Activated naive CD8-positive, alpha-beta T cell treated with anti-CD3 and anti-CD28 coated beads, Interleukin-2, amount 10 ng/mL, durations not matched to agents 7 days and 5 days (primary cell): Measurements from ENCODE around the gene E2F1. TPM values are rescaled to one million over a fixed set of nuclear protein-coding genes. Genes with fewer than 3 reads are reported as not detected.

Source experiments
- ATAC-seq: fragments of 150-1000 bp; cut with Tn5 transposase; one replicate; pipeline ENCODE4 v1.10.0; 2021; ENCODE audit warnings: low read depth, moderate library complexity
- POLR2A ChIA-PET: fragments of 350-600 bp; sonication (Branson Sonifier 250); formaldehyde crosslinking; loops from one replicate; lab custom pipeline; 2021; ENCODE audit warnings: antibody characterized with exemption; lab: Charles Lee
- DNase-seq: peaks from one replicate; pipeline ENCODE4 v3.0.0; 2021
- H3K27ac Mint-ChIP-seq: one replicate; pipeline ENCODE4 v1.8.0; 2022; ENCODE audit warnings: mild to moderate bottlenecking, mixed read lengths
- H3K27me3 Mint-ChIP-seq: one replicate; pipeline ENCODE4 v1.8.0; 2022; ENCODE audit warnings: mild to moderate bottlenecking, moderate library complexity, mixed read lengths
- H3K36me3 Mint-ChIP-seq: one replicate; pipeline ENCODE4 v1.8.0; 2021; ENCODE audit warnings: mild to moderate bottlenecking, mixed read lengths
- H3K4me1 Mint-ChIP-seq: one replicate; pipeline ENCODE4 v1.8.0; 2021; ENCODE audit warnings: mixed read lengths
- H3K4me3 Mint-ChIP-seq: one replicate; pipeline ENCODE4 v1.8.0; 2022; ENCODE audit warnings: mild to moderate bottlenecking, moderate library complexity, mixed read lengths
- H3K9me3 Mint-ChIP-seq: one replicate; pipeline ENCODE4 v1.8.0; 2021; ENCODE audit warnings: mixed read lengths
- total RNA-seq, 2 experiments: library from RNA; stranded (reverse); gene quantifications; one replicate each; pipeline ENCODE4 v1.2.3, GENCODE V29; 2021

Gene E2F1
- total RNA-seq, 2 experiments from 2014 or later: 62.5 to 68.4 TPM

DNA sequence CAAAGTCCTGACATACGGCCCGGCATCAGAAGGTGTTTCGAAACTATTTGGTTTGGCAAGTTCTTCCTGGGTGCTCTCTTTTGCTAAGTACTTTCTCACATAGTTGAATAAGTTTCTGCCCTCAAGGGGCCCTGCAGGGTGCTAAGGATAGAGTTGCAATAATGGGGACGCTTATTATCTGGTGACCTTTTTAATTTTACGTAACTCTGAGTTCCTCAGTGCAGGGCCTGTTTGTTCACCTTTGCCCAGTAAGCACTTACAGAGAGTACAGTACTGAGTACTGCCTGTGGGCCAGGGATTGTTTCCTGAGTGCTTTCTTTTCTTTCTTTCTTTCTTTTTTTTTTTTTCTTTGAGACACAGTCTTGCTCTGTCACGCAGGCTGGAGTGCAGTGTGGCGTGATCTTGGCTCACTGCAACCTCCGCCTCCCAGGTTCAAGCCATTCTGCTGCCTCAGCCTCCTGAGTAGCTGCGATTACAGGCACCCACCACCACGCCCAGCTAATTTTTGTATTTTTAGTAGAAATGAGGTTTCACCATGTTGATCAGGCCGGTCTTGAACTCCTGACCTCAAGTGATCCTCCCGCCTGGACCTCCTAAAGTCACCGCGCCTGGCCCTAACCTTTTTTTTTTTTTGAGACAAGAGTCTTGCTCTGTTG is 38.4 kb upstream of the E2F1 start:
- Mint-ChIP-seq H3K27me3 (no peaks in the 10 kb centered on the region), H3K27ac (no peak overlapping the region), H3K9me3 (no peaks in the 10 kb centered on the region), H3K36me3 (no peaks in the 10 kb centered on the region), H3K4me3 (no peak overlapping the region), H3K4me1 (peaks cover 6% of the 10 kb centered on the region)
- DNase-seq: no peak
- POLR2A ChIA-PET: no interaction called here
- no peak for ATAC-seq

DNA sequence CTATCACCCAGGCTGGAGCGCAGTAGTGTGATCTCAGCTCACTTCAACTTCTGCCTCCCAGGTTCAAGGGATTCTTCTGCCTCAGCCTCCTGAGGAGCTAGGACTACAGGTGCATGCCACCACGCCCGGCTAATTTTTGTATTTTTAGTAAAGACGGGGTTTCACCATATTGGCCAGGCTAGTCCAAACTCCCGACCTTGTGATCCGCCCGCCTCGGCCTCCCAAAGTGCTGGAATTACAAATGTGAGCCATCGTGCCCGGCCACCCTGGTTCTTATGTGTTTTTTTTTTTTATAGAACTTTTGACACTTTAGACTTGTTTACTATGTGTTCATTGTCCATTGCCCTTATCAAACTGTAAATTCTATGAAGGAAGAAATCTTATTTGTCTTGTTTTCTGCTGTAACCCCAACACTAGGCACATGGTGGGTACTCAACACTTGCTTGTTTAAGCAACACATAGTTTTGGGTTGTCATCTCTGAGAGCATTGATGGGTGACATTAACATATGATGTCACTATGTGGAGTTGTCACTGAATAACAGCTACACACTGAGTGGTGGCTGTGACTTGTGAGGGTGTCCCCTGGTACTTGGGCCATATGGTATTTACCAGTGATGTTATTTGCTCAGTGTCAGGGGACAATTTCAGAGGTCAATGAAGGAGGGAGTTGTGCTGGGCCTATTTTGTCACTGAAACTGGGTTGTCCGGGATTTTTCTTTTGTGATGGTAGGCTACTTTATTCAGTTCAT is 35.4 kb upstream of the E2F1 start:
- no peak overlapping the region for H3K27ac Mint-ChIP-seq
- H3K4me3 Mint-ChIP-seq: no peak overlapping the region
- H3K27me3 Mint-ChIP-seq: no peaks in the 10 kb centered on the region
- peaks cover 21% of the 10 kb centered on the region for H3K4me1 Mint-ChIP-seq
- DNase-seq (no peak), ATAC-seq (no peak)
- no peaks in the 10 kb centered on the region for H3K9me3 Mint-ChIP-seq
- H3K36me3 Mint-ChIP-seq: peaks cover 4% of the 10 kb centered on the region
- POLR2A ChIA-PET: interaction anchor here (2.3 to 2.8 kb wide), 2 partner anchors 10 to 278 kb away, joined by 6 to 24 read pairs; partner anchors contain the start of genes SNTA1 and ZNF341

DNA sequence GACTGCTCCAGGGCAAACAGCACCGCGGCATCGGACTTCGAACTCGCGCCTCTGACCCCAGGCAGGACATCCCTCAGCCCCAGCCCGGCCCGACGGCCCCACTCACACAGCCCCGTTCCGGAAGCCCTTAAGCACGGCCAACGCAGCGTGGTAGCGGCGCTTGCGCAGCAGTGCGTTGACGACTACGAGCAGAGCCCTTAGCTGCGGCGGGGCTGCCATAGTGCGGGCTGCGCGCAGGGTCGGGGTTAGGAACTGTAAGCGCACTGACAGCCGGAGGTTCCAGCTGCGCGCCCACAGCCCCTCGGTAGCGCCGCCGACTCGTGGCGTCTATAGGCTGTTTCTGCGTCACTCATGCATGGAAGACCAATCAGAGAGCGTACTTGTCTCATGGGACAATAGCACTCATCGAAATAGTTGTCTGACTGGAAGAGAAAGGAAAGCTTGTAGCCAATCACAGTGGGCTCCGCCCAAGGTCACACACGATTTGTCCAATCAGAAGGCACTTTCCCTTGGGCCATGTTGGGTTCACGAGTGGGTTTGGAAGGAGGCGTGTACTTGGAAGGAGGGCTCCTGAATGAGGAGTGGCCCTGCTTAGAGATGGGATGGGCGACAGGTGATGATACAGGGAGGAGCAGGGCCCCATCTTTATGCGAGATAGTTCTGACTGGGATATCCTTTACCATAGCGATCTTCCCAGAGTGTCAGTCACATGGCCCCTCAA is 34.0 kb upstream of the E2F1 start, which contains the start of gene PXMP4:
Gene PXMP4 (minus strand): TSS at position 322 of the 721 bp plus-strand sequence. CDS start 103 bp downstream, at position 219.
- no peaks in the 10 kb centered on the region for H3K27me3 Mint-ChIP-seq
- POLR2A ChIA-PET: interaction anchor here (0.7 to 2.9 kb wide), 15 partner anchors 11 to 392 kb away, joined by 3 to 46 read pairs (median 9); partner anchors contain the start of genes ACTL10, CBFA2T2, E2F1 and EIF2S2
- peak within 1 kb of the TSS; percentile 91 for H3K27ac Mint-ChIP-seq
- peak; percentile 86 for DNase-seq
- H3K4me3 Mint-ChIP-seq: peak within 1 kb of the TSS; percentile 90
- H3K4me1 Mint-ChIP-seq: peaks cover 24% of the 10 kb centered on the region
- H3K36me3 Mint-ChIP-seq: peaks cover 4% of the 10 kb centered on the region
- ATAC-seq: peak; percentile 98
- H3K9me3 Mint-ChIP-seq: no peaks in the 10 kb centered on the region

DNA sequence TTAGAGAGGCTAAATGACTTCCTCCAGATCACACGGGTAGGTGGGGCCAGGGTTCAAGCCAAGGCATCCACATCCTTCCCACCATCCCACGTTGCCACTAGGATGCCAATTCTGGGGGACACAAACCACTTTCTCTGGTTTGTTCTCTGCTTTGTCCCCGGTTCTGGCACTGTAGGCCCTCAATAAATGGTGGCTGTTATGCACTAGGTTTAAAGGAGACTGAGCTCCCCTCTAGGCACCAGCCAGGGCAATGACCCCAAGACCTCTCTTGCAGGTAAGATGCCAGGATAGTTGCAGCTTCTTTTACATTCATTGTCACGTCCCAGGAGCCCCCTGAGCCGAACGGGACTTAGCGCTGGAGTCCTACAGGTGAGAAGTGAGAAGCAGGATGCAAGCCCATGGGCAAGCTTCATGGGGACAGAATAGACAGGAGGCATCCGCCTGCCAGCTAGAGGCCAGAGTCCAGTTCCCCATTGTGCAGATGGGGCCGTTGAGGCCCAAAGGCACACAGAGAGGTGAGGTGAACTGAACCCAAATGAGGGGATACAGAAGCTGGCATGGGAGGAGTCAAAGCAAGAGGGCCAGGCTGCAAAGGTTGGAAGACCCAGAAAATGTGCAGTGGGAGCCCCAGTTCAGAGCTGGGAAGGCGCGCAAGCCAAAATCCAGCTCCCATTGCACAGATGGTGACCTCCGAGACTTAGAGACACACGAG is 33.2 kb upstream of the E2F1 start:
- Mint-ChIP-seq H3K4me3 (peak overlapping the region; percentile 90), H3K27ac (peak overlapping the region; percentile 91), H3K4me1 (peaks cover 24% of the 10 kb centered on the region), H3K9me3 (no peaks in the 10 kb centered on the region), H3K27me3 (no peaks in the 10 kb centered on the region), H3K36me3 (peaks cover 4% of the 10 kb centered on the region)
- DNase-seq (peak; percentile 43), ATAC-seq (peak; percentile 1)
- POLR2A ChIA-PET: interaction anchor here (0.8 to 2.9 kb wide), 14 partner anchors 12 to 393 kb away, joined by 3 to 46 read pairs (median 10); partner anchors contain the start of genes ACTL10, CBFA2T2, E2F1 and EIF2S2

DNA sequence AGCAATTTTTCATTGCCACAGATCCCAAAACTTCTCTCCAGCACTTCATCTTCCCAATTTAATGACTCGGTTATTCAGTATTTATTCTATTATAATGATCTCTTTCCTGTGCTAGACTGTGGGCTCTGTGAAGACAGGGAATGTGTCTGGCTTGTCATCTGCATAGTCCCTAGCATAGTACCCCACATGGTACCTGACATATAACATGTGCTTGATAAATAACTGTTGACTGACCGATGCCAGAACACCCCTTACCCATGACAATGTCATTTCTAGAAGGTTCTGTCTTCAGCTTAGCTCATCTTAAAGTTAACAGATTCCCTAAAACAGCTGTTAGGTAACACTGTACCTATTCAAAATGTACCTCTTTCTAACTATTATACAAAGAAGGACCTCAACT is 30.3 kb upstream of the E2F1 start:
- H3K4me1 Mint-ChIP-seq: peaks cover 26% of the 10 kb centered on the region
- DNase-seq: no peak
- no peaks in the 10 kb centered on the region for H3K27me3 Mint-ChIP-seq
- no peak overlapping the region for H3K27ac Mint-ChIP-seq
- no peak overlapping the region for H3K4me3 Mint-ChIP-seq
- no peak for ATAC-seq
- no peaks in the 10 kb centered on the region for H3K9me3 Mint-ChIP-seq
- H3K36me3 Mint-ChIP-seq: peaks cover 16% of the 10 kb centered on the region
- POLR2A ChIA-PET: no interaction called here

DNA sequence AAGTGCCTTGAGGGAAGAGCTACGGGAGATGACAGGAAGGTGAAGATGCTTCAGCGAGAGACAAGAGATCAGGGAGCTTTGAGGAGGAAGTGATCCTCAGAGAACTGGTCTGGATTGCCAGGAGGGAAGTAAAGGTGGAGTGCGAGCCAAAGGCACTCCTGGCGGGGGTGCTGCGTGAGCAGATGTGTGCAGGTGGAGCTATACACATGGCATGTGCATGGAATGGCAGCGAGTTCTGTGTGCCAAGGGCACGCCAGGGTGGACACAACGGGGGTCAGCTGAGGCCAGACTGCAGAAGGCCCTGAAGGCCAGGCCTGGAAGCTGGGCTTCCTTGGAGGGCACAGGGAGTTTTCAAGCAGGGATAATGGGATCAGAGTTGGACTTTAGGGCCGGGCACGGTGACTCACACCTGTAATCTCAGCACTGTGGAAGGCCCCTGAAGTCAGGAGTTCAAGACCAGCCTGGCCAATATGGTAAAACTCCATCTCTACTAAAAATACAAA is 27.7 kb upstream of the E2F1 start:
- H3K27ac Mint-ChIP-seq: no peak overlapping the region
- H3K36me3 Mint-ChIP-seq: peaks cover 30% of the 10 kb centered on the region
- H3K4me1 Mint-ChIP-seq: peaks cover 21% of the 10 kb centered on the region
- POLR2A ChIA-PET: interaction anchor here (1.3 kb wide), 1 partner anchor 23 kb away, joined by 3 read pairs; no protein-coding TSS in a partner anchor
- no peaks in the 10 kb centered on the region for H3K27me3 Mint-ChIP-seq
- DNase-seq (no peak), ATAC-seq (no peak)
- no peak overlapping the region for H3K4me3 Mint-ChIP-seq
- no peaks in the 10 kb centered on the region for H3K9me3 Mint-ChIP-seq

DNA sequence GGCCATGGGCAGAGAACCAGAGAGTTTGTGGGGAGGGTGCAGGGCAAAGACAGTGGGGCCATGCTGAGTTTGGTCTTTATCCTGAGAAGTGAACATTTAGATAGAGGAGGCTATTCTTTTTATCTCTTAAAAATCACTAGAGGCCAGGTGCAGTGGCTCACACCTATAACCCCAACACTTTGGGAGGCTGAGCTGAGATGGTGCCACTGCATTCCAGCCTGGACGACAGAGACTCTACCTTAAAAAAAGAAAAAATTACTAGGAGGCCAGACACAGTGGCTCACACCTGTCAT is 25.2 kb upstream of the E2F1 start:
- no peaks in the 10 kb centered on the region for H3K27me3 Mint-ChIP-seq
- no peak for DNase-seq
- H3K27ac Mint-ChIP-seq: no peak overlapping the region
- no peak overlapping the region for H3K4me3 Mint-ChIP-seq
- peaks cover 26% of the 10 kb centered on the region for H3K36me3 Mint-ChIP-seq
- no peak for ATAC-seq
- POLR2A ChIA-PET: no interaction called here
- H3K4me1 Mint-ChIP-seq: peaks cover 10% of the 10 kb centered on the region
- H3K9me3 Mint-ChIP-seq: no peaks in the 10 kb centered on the region

DNA sequence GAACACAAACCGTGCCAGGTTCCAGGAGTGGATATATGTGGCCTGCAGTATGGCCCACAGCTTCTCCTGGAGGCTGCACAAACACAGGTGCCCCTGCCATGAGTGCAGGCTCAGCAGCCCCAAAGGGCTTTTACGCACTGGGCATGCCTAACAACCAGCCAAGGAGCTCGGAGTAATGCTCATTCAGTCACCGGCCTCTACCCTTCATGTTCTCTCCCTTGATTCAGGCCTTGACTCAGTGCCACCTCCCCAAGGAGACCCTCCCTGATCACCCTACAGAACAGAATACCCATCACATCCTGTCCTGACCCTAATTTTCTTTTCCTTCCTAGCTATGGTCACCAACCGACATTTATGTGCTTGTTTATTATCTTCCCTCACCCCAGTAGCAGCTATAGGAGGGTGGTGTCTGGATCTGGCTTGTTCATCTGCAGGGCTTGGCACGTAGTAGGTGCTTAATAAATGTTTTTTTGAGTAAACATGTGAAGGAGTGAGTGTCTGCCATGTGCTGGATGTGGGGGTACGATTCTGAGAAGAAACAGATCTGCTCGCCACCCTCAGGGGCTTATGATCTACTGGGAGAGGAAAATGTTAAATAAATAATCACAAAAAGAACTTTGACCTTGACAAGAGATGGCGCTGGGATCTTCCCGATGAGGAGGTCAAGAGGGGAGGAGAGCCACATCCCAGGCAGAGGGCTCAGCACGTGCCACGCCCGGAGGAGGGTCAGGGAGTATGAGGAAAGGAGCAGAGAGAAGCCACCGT is 24.7 kb upstream of the E2F1 start:
- no peaks in the 10 kb centered on the region for H3K27me3 Mint-ChIP-seq
- H3K4me3 Mint-ChIP-seq: no peak overlapping the region

DNA sequence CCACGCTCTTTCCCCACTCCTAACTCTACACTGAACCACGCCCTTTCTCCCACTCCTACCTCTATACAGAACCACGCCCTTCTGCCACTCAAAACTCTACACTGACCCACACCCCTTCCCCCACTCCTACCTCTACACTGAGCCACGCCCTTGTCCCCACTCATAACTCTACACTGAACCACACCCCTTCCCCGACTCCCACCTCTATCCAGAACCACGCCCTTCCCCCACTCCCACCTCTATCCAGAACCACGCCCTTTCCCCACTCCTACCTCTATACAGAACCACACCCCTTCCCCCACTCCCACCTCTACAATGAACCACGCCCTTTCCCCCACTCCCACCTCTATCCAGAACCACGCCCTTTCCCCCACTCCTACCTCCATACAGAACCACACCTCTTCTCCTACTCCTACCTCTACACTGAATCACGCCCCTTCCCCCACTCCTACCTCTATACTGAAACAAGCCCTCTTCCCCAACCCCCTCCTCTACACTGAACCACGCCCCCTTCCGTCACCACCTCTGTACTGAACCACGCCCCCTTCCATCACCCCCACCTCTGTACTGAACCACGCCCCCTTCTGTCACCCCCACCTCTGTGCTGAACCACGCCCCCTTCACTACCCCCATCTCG is 23.8 kb upstream of the E2F1 start:
- DNase-seq (no peak), ATAC-seq (no peak)
- Mint-ChIP-seq H3K27me3 (no peaks in the 10 kb centered on the region), H3K4me3 (no peak overlapping the region), H3K9me3 (no peaks in the 10 kb centered on the region), H3K27ac (peak overlapping the region; percentile 34), H3K36me3 (peaks cover 26% of the 10 kb centered on the region), H3K4me1 (peaks cover 7% of the 10 kb centered on the region)
- POLR2A ChIA-PET: no interaction called here

More for the DNA sequence above, 24.7 kb upstream of the E2F1 start:
- no peak for ATAC-seq
- Mint-ChIP-seq H3K27ac (no peak overlapping the region), H3K9me3 (no peaks in the 10 kb centered on the region), H3K4me1 (peaks cover 7% of the 10 kb centered on the region), H3K36me3 (peaks cover 26% of the 10 kb centered on the region)
- DNase-seq: no peak
- POLR2A ChIA-PET: no interaction called here

DNA sequence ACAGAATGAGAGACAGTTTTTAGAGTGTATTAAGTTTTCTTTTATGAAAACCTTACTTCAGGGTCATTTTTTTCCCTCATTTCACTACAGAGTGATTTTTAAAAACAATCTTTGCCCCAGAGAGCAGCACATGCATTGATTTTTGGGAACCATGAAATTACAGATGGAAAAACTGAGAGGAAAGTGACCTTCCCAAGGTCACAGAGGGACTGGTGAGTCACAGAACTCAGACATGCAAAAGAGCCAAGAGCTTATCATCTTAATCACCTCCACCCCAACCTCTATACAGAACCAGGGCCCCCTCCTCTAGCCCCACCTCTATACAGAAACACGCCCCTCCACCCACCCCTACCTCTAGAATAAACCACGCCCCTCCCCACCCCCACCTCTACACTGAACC is 23.2 kb upstream of the E2F1 start:
- no peak for DNase-seq
- Mint-ChIP-seq H3K36me3 (peaks cover 28% of the 10 kb centered on the region), H3K9me3 (no peaks in the 10 kb centered on the region), H3K27me3 (no peaks in the 10 kb centered on the region), H3K4me1 (peaks cover 7% of the 10 kb centered on the region), H3K27ac (peak overlapping the region; percentile 21), H3K4me3 (no peak overlapping the region)
- POLR2A ChIA-PET: interaction anchor here (0.6 kb wide), 2 partner anchors 14 to 113 kb away, joined by 3 read pairs; no protein-coding TSS in a partner anchor
- ATAC-seq: no peak

DNA sequence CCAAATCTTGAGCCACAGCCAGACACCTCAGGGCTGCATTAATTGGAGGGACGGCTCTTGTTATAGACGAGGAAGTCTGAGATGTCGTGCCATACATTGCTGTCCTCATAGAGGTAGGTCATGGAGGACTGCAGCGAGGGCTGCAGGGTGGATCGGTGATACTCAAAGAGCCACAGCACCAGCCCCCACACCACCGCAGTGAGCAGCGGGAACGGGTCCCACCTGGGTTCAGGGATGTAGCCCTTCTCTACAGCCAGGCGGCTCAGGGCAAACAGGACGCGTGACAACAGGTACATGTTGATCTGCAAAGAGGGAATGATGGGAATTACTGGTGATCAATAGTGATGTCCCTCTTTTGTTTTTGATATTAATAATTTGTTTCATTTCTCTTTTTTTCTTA is 21.5 kb upstream of the E2F1 start:
- H3K27me3 Mint-ChIP-seq: no peaks in the 10 kb centered on the region
- no peak overlapping the region for H3K27ac Mint-ChIP-seq
- POLR2A ChIA-PET: no interaction called here
- ATAC-seq (no peak), DNase-seq (no peak)
- peaks cover 5% of the 10 kb centered on the region for H3K4me1 Mint-ChIP-seq
- no peak overlapping the region for H3K4me3 Mint-ChIP-seq
- H3K9me3 Mint-ChIP-seq: no peaks in the 10 kb centered on the region
- H3K36me3 Mint-ChIP-seq: peaks cover 22% of the 10 kb centered on the region
